ENCODE measurements around the gene FLT3.
"Not testable (repeated sequence)": the region's sequence is repeated elsewhere in the genome, so short reads cannot be mapped to it uniquely, and the experiment has no call there.

The FLT3 gene

GRCh38 chr13:28099396-28100149 lies 803 bp downstream of the FLT3 start:
- H3K4me3 ChIP-seq (replicated peaks in 1 of 2; ENCODE audit: low read depth in 2 of 2, low read length in 2 of 2): no peak overlapping the region
- no peak for DNase-seq (ENCODE audit: low read depth in 2 of 2)
- TF ChIP-seq CTCF (IDR thresholded peaks at IDR 0.05; ENCODE audit: low read depth, low read length): no peak

- no peak for DNase-seq (ENCODE audit: low read depth in 2 of 2)
- TF ChIP-seq CTCF (IDR thresholded peaks at IDR 0.05; ENCODE audit: low read depth, low read length): no peak
These were observed 2.9 kb downstream of the FLT3 start for GRCh38 chr13:28097503-28097902.

GRCh38 chr13:28094306-28094705 lies 6.1 kb downstream of the FLT3 start:
- TF ChIP-seq CTCF (IDR thresholded peaks at IDR 0.05; ENCODE audit: low read depth, low read length): no peak
- DNase-seq (ENCODE audit: low read depth in 2 of 2): no peak
- no peak overlapping the region for H3K4me3 ChIP-seq (replicated peaks in 1 of 2; ENCODE audit: low read depth in 2 of 2, low read length in 2 of 2)

More at GRCh38 chr13:28097503-28097902, 2.9 kb downstream of the FLT3 start:
- no peak overlapping the region for H3K4me3 ChIP-seq (replicated peaks in 1 of 2; ENCODE audit: low read depth in 2 of 2, low read length in 2 of 2)

- no peak for TF ChIP-seq CTCF (IDR thresholded peaks at IDR 0.05; ENCODE audit: low read depth, low read length)
- H3K4me3 ChIP-seq (replicated peaks in 1 of 2; ENCODE audit: low read depth in 2 of 2, low read length in 2 of 2): no peak overlapping the region
- DNase-seq (ENCODE audit: low read depth in 2 of 2): no peak
These were observed 6.5 kb downstream of the FLT3 start for GRCh38 chr13:28093881-28094280.

- DNase-seq (ENCODE audit: low read depth in 2 of 2): no peak
- no peak overlapping the region for H3K4me3 ChIP-seq (replicated peaks in 1 of 2; ENCODE audit: low read depth in 2 of 2, low read length in 2 of 2)
- no peak for TF ChIP-seq CTCF (IDR thresholded peaks at IDR 0.05; ENCODE audit: low read depth, low read length)
These were observed 7.9 kb downstream of the FLT3 start for GRCh38 chr13:28092431-28092830.

GRCh38 chr13:28089065-28089464 lies 11.3 kb downstream of the FLT3 start:
- TF ChIP-seq CTCF (IDR thresholded peaks at IDR 0.05; ENCODE audit: low read depth, low read length): no peak
- H3K4me3 ChIP-seq (replicated peaks in 1 of 2; ENCODE audit: low read depth in 2 of 2, low read length in 2 of 2): no peak overlapping the region
- DNase-seq (ENCODE audit: low read depth in 2 of 2): no peak

- not testable (repeated sequence) for DNase-seq (ENCODE audit: low read depth in 2 of 2); H3K4me3 ChIP-seq (replicated peaks in 1 of 2; ENCODE audit: low read depth in 2 of 2, low read length in 2 of 2)
These were observed 22.6 kb downstream of the FLT3 start for GRCh38 chr13:28077820-28078219.

Measured in cardiac fibroblast (primary cell).